Measurements from ENCODE around the gene GLUL.

- TF ChIP-seq SP1 (IDR thresholded peaks at IDR 0.05), result no peak
- no peak for TF ChIP-seq BHLHE40 (IDR thresholded peaks at IDR 0.05; ENCODE audit: borderline replicate concordance)
- TF ChIP-seq PKNOX1 (IDR thresholded peaks at IDR 0.05), result no peak
- no peak for TF ChIP-seq NFRKB (IDR thresholded peaks at IDR 0.05)
- no peak for TF ChIP-seq FOXM1 (IDR thresholded peaks at IDR 0.05; ENCODE audit: borderline replicate concordance)
Measured at GRCh38 chr1:182355723-182356098, 35.9 kb downstream of the GLUL start.
